Left lobe of liver (tissue), 2 donors: Measurements from ENCODE around the gene METTL27. TPM values are rescaled to one million over a fixed set of nuclear protein-coding genes. Genes with fewer than 3 reads are reported as not detected.
"Not testable (repeated sequence)": the region's sequence is repeated elsewhere in the genome, so short reads cannot be mapped to it uniquely, and the experiment has no call there.

Experiments
- ATAC-seq: fragments of 200-7000 bp; cut with Tn5 transposase; one replicate; pipeline ENCODE4 v1.9.1; 2020; ENCODE audit warnings: mild to moderate bottlenecking, moderate library complexity
- DNase-seq: peaks from one replicate; pipeline ENCODE4 v3.0.0-alpha.2; 2020; ENCODE audit warnings: low spot score
- total RNA-seq: library from RNA; stranded (reverse); gene quantifications from one replicate; pipeline ENCODE4 v1.2.1, GENCODE V29; 2021
- donor health status: DM: no; HTN: no; CAD: no; lungs with moderate emphysema.
- donor health status: DM: no; HTN: yes; CAD: no.

The METTL27 gene
- total RNA-seq, 1 donor from 2014 or later = 0.96 TPM

DNA sequence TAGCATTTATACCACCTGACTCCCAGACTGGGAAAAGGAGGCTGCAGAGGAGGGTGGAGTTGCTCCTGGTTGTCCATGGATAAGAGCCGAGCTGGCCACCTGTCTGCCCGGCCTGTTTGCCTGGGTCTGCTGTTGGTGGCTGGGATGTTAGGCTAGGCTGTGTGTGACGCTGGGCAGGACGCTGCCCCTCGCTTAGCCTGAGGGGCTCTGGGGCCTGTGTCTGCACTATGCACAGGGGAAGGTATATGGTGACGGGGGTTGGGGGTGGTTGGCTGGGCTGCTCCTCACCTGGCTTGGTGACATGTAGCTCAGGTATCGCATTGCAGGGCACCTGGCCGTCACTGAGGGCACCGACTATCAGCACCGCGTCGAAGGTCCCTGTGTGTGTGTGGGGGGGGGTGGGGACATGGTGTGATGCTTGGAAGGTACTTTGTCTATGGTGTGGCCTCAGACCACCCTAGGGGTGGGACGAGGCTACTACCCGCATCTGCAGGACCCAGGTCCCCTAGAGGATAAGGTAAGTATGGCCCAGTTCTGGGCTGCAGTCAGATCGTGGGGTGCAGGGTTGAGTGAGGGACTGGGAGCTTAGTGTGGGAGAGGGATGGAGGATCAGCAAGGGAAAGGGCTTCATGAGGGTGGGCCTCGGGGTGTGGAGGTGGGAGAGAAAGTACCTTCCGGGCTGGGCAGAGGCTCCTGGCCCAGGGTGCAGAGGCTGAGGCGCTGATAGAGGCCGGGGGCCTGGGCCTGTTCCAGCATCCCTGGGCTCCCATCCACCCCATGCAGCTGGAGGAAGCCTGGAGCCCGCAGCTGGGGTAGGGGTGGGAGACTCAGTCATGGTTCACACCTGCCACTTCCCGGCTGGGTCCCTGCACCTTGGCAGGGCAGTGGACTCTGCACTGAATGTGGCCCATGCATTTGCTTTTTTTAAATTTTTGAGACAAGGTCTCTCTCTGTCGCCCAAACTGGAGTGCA, 2.3 kb downstream of the METTL27 start:
- ATAC-seq = no peak
- no peak for DNase-seq

DNA sequence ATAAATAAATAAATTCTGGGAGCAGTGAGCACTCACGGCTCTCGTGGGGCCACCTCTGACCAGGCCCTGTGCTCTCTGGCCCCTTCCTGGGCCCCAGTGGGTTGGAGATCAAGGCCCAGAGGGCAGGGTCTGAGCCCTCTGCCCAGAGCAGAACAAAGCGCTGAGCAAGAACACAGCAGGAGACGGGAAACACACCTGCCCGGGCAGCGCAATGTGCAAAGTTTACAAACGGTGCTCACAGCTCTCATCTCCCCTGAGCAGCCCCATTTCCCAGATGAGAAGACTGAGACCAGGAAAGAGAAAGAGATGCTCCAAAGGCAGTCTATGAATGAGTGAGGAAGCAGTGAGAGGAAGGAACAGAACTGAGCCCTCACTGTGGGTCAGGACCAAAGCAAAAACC, 3.0 kb downstream of the METTL27 start:
- DNase-seq (no peak), ATAC-seq (no peak)

DNA sequence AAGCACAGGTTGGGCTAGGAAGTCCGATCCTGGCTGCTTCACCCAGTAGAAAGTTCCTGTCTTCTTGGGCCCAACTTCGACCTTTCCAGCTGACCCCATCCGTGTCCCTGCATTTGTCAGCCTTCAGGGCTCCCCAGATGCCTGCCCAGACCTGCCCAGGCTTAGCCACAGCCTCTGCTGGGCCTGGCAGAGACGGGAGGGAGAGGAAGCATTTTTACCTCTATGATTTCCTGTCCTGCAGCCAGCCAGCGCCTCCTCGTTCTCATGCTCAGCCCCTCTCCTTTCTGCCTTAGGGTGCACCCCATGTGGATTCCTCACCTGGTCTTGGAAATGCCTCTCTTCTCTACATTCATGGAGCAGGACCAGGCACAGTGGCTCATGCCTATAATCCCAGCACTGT, 3.7 kb downstream of the METTL27 start:
- DNase-seq (no peak), ATAC-seq (no peak)

DNA sequence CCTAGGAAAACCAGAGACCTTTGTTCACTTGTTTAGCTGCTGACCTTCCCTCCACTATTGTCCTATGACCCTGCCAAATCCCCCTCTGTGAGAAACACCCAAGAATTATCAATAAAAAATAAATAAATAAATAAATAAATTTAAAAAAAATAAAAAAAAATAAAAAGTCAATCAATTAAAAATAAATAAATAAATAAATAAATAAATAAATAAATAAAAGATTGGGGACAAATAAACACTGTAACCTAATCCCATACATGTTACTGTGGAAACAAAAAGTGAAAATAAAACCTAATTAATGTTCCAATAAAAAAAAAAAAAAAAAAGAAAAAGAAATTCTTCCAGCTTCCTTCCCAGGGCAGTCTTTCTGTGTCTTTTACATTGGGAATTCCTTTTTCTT, 5.1 kb downstream of the METTL27 start:
- ATAC-seq = not testable (repeated sequence)

DNA sequence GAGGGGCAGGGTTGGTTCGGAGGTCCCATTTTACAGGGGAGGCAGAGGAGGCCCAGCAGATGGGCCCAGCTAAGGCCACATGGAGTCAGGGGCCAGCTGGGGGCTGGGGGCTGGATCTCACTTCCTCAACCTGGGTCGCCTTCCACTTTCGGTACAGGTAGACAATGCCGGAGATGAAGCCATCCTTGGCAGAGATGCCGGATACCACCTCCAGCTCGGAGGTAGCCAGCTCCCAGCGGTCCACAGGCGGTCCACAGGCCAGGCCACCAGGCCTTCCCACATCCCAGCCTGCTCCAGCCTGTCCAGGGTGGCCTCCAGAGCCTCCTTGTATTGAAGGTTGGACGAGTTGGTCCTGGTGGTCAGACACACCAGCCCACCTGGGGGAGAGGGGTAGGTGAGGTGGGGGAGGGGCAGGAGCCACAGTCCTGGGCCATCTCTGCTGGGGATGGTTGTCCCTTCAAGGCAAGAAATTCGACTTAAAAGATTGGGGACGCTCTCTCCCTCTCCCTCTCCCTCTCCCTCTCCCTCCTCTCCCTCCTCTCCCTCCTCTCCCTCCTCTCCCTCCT, 7.6 kb downstream of the METTL27 start:
- no peak for DNase-seq
- no peak for ATAC-seq

More for the DNA sequence above, 5.1 kb downstream of the METTL27 start:
- not testable (repeated sequence) for DNase-seq

DNA sequence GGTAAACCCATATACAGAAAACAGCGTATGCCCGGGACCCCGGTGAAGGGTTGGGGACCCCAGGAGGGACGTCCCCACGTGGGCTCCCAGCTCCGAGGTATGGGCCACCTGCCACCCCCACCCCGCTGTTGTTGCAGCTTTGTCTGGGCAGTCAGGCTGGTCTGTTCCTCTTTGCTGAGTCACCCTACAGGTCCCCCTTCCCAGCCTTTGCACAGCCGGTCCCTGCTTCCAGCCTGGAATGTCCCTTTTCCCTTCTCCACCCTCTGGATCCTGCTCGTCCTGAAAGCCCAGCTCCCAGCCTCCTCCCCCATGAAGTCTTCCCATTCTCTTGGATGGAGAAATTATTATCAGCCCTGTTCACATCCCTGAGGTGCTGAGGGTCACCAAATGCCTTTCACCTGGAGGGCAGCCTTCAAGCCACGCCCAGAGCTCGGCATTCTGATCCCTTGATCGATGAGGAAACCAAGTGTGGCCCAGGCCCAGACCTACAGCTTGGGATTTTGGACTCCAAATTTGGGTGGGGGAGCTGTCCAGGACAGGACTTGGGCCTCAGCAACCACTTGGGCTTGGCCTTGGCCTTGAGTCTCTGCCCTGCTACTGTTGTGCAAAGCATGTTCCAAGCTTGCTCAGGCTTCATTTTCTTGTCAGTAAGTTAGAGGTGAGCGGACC, 8.9 kb downstream of the METTL27 start:
- ATAC-seq (no peak), DNase-seq (no peak)

DNA sequence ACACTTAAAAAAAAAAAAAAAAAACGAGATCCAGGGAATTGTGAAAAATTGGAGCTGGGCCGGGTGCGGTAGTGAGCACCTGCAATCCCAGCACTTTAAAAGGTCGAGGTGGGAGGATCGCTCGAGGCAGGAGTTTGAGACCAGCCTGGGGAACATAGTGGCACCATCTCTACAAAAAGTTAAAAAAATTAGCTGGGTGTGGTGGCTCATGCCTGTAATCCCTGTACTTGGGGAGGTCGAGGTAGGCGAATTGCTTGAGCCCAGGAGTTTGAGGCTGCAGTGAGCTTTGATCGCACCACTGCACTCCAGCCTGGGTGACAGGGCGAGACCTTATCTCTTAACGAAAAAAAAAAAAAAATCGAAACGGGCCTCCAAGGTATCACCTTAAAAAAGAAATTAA, 9.5 kb downstream of the METTL27 start:
- no peak for DNase-seq
- no peak for ATAC-seq

DNA sequence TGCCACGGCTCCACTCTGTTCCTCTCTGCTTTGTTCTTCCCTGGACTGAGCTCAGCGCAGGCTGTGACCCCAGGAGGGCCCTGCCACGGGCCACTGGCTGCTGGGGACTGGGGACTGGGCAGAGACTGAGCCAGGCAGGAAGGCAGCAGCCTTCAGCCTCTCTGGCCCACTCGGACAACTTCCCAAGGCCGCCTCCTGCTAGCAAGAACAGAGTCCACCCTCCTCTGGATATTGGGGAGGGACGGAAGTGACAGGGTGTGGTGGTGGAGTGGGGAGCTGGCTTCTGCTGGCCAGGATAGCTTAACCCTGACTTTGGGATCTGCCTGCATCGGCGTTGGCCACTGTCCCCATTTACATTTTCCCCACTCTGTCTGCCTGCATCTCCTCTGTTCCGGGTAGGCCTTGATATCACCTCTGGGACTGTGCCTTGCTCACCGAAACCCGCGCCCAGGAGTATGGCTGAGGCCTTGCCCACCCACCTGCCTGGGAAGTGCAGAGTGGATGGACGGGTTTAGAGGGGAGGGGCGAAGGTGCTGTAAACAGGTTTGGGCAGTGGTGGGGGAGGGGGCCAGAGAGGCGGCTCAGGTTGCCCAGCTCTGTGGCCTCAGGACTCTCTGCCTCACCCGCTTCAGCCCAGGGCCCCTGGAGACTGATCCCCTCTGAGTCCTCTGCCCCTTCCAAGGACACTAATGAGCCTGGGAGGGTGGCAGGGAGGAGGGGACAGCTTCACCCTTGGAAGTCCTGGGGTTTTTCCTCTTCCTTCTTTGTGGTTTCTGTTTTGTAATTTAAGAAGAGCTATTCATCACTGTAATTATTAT, 10.3 kb downstream of the METTL27 start:
- ATAC-seq (peak; percentile 30), DNase-seq (no peak)

DNA sequence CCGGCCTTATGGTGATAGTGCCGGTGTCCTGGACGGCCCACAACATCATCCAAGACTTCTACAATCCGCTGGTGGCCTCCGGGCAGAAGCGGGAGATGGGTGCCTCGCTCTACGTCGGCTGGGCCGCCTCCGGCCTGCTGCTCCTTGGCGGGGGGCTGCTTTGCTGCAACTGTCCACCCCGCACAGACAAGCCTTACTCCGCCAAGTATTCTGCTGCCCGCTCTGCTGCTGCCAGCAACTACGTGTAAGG, 10.8 kb downstream of the METTL27 start:
- no peak for DNase-seq
- no peak for ATAC-seq

DNA sequence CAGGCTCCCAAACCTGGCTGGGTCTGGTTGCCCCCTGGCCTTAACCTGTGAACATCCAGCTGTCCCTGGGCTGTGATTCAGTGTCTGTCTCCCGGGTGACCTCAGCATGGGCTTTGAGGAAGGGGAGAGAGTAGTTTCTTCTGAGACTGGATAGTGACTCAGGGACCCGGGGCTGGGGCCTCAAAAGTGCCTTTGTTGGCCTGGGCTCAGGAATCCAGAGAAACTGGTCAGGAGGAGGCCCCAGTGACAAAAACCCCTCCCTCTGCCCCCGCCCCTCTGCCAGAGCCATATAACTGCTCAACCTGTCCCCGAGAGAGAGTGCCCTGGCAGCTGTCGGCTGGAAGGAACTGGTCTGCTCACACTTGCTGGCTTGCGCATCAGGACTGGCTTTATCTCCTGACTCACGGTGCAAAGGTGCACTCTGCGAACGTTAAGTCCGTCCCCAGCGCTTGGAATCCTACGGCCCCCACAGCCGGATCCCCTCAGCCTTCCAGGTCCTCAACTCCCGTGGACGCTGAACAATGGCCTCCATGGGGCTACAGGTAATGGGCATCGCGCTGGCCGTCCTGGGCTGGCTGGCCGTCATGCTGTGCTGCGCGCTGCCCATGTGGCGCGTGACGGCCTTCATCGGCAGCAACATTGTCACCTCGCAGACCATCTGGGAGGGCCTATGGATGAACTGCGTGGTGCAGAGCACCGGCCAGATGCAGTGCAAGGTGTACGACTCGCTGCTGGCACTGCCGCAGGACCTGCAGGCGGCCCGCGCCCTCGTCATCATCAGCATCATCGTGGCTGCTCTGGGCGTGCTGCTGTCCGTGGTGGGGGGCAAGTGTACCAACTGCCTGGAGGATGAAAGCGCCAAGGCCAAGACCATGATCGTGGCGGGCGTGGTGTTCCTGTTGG, 11.4 kb downstream of the METTL27 start, which contains the start of gene CLDN4:
TSS of gene CLDN4 (plus strand) at position 316 of the 903 bp plus-strand sequence. CDS start at position 522, 206 bp downstream.
- peak; percentile 10 for ATAC-seq
- DNase-seq = no peak

DNA sequence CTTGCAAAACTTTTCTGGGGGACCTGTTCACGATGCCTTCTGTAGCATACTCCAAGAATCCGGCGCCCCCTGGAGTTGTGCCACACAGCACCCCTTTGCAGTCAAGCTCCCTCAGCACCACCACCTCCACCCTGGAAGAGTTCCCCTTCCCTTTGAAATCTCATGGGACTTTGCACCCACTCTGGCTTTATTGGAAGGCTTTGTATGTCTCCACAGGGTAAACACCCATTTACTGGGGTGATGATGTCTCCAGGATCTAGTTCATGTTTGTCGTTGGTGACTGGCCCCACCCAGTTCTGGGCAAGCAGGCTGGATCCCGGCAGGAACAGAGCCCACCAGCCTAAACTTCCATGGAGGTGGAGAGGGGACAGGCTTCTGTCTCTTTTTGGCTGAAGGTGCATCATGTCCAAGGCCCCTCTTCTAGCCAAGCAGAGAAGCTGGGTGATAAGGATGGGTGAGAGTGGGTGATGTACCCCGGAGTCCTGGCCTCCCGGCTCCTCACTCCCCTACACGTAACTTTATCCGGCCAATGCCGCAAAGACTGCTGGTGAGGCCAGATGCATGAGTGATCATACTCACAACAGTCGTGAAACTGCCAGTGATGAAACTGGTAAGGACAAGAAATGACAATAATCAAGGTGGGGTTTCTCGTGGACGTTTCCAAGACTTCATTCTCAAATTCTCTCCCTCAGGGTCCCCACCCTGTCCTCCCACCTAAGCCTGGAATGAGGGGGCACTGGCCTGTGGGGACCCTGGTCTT, 12.2 kb downstream of the METTL27 start:
- DNase-seq (no peak), ATAC-seq (peak; percentile 27)

DNA sequence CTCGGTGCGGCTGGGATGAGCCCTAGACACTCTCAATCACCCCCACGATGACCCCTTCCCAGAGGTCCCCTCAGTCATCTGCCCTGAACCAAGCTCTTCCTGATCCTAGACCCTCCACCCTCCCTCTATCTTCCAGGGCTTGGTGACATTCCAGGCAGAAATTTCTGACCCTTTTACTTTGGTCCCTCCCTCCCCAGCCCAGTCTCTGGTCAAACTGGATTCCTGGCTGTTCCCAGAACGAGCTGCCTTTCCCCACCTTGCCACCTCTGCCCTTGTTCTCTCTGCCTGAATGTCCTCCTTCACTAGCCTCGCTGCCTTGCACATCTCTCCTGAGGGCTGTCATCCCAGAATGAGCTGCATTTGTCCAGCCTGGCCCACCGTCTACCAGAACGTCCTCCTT, 12.8 kb downstream of the METTL27 start:
- DNase-seq (no peak), ATAC-seq (no peak)

DNA sequence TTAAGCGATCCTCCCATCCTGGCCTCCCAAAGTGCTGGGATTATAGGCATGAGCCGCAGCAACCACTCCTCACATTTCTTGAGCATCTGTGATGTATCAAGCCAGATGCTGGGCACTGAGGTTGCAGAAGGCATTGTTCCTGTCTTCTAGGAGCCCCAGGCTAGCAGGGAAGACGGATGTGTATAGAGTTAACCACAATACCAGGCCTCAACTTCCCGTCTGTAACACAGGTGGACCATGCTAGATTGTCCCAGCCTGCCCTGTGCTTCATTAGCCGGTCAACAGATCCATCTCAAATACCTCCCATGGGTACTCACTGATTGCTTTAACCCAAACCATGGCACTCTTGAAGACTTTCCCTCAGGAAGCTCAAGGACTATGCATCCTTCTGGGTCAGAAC, 13.3 kb downstream of the METTL27 start:
- ATAC-seq (no peak), DNase-seq (no peak)

DNA sequence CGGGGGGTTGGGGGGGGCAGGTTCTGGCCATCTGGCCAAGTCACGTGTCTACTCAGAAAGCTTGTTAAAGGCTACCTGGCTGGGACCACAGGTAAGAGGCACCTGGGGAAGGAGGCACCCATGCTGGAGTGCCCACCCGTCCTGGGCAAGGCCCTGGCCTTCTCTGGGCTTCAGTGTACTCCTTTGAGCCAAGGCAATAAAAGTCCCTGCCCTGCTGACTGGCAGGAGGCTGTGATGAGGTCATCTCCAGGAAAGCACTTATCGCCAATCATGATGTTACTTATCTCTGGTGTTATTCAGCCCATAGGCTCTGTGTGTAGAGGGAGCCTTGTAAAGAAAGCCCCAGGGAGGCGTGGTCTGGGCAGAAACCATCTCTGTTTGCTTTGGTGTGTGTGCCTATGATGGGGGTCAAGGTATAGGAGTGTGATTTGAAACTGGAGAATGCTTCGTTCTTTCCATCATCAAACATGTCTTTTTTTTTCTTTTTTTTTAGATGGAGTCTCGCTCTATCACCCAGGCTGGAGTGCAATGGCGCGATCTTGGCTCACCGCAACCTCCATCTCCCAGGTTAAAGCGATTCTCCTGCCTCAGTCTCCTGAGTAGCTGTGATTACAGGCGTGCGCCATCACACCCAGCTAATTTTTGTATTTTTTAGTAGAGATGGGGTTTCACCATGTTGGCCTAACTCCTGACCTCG, 14.1 kb downstream of the METTL27 start:
- DNase-seq = no peak
- ATAC-seq = peak; percentile 25

DNA sequence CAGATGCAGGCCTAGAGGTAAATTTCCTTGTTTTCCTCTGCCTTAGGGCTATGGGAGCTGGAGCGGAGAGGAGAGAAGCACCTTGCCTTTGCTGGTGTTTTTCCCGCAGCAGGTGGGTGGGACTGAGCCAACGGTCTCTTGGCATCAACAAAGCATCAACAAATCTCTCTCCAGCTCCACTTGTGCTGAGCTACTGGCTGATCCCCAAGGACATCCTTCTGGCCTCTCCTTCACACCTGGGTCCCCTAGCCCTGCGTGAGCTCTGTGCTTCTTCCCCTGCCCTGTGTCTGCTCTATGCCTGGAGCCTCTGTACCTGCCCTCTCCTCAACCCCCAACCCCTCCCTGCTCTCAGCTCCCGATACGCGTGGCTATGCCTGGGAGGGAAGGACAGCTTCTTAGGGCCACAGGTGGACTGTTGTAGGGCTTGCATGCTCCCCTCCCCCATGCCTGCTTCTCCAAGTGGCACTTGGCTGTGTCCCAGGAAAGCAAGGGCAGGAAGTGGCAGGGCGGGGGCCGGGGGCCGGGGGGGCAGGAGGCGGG, 14.7 kb downstream of the METTL27 start:
- ATAC-seq = peak; percentile 28
- no peak for DNase-seq

DNA sequence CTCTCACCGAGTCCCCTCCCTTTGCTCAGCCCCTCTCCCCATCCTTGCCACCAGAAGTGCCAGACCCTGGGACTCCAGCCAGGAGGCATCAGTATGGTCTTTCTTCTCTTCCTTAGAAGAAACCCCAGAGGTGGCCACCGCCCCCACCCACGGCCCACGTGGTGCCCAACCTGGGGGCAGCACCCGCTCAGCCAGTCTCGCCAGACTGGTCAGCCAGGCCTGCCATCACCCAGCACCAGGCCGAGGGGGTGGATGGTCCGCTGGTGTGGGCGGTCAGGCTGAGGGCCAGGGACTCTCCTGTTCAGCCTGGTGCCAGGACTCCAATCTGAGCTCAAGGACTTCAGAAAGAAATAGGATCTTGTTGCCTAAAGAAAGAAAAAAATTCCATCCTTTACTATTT, 17.3 kb downstream of the METTL27 start:
- ATAC-seq (no peak), DNase-seq (no peak)

DNA sequence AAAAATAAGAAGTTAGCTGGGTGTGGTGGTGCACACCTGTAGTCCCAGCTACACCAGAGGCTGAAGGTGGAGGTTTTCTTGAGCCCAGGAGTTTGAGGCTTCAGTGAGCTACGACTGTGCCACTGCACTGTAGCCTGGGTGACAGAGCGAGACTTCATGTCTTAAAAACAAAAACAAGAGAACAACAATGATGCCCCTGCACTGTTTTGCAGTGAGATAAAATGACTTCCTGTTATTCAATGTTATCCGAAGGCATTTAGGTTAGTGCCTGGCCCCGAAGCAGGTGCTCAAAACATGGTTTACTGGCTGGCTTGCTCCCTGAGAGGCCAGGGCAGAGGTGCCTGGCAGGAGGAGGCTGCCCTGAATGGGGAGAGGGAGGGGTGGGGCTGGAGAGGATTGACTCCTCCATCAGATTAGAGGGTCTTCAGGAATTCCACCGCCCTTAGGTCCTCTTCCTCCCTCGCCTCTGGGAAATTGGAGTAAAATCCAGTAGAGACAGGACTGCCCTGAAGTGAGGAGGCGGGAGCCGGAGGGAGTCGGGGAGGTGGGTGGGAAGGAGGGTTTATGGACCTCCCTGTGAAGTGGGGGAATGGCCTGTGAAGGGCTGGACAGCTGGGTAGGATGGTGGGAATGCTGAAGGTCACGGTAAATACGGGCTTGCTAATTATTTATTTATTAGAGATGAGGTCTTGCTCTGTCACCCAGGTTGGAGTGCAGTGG, 18.3 kb downstream of the METTL27 start:
- ATAC-seq = no peak
- DNase-seq = no peak

DNA sequence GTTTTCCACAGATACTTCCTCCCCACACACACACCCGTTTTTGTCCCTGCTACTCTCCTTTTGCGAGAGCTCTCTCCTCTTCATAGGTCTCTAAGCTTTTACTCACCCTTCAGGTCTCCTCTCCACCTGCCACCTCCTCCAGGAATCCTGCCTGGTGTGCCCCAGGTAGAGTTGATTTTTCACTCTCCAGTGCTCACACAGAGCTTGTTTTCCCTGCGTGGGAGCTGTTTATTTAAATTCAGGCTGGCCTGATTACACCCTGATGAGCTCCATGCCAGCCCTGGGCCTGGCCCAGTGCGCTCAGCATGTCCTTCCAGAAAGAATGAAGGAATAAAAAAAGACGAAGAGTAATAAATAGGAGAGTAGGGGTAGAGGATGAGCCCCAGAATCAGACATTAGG, 19.1 kb downstream of the METTL27 start:
- DNase-seq (no peak), ATAC-seq (no peak)
